SK-MEL-5 (cell line): ENCODE measurements around the gene KIAA2012. TPM values are rescaled to one million over a fixed set of nuclear protein-coding genes. Genes with fewer than 3 reads are reported as not detected.
"Not testable (repeated sequence)": the region's sequence is repeated elsewhere in the genome, so short reads cannot be mapped to it uniquely, and the experiment has no call there.

Experiments
- DNase-seq: peaks from one replicate; pipeline ENCODE4 v3.0.0-alpha.2; 2016; ENCODE audit warnings: low read depth, low spot score
- in situ Hi-C: cut with HindIII; loops from 2 replicates; pipeline ENCODE4 v1.10.0; 2016; ENCODE audit warnings: low sequenced_read_pairs, high pct_unique_total_duplicates, low pct_unique_long_range_greater_than_20kb
- total RNA-seq: library from RNA; depleted of rRNA; stranded (reverse); fragments of >200 nt; shearing (Covaris generic); gene quantifications from 2 replicates; pipeline ENCODE4 v1.2.3, GENCODE V29; 2014

Gene KIAA2012
- total RNA-seq, 1 experiment from 2014 or later = not detected

GRCh38 chr2:202193881-202194353 is 120.9 kb downstream of the KIAA2012 start:
- no peak for DNase-seq
- in situ Hi-C loops = no loop called here

GRCh38 chr2:202194418-202194817 is 121.4 kb downstream of the KIAA2012 start:
- DNase-seq = no peak
- in situ Hi-C loops = no loop called here

- in situ Hi-C loops = no loop called here
- DNase-seq = no peak
These were observed 123.7 kb downstream of the KIAA2012 start for GRCh38 chr2:202196727-202197126.

- in situ Hi-C loops = no loop called here
- DNase-seq = no peak
These were observed 128.4 kb downstream of the KIAA2012 start for GRCh38 chr2:202201220-202202160.

- in situ Hi-C loops = no loop called here
These were observed 130.3 kb downstream of the KIAA2012 start for GRCh38 chr2:202203348-202203747.

GRCh38 chr2:202204855-202205254 is 131.8 kb downstream of the KIAA2012 start:
- DNase-seq = no peak
- in situ Hi-C loops = no loop called here

More at GRCh38 chr2:202203348-202203747, 130.3 kb downstream of the KIAA2012 start:
- no peak for DNase-seq

GRCh38 chr2:202208526-202208925 is 135.5 kb downstream of the KIAA2012 start:
- DNase-seq = no peak
- in situ Hi-C loops = no loop called here

- in situ Hi-C loops = no loop called here
- DNase-seq = no peak
These were observed 142.1 kb downstream of the KIAA2012 start for GRCh38 chr2:202215179-202215578.

GRCh38 chr2:202221873-202222272 is 148.8 kb downstream of the KIAA2012 start:
- DNase-seq = no peak
- in situ Hi-C loops = no loop called here

- in situ Hi-C loops = no loop called here
- DNase-seq = peak; percentile 42
These were observed 164.8 kb downstream of the KIAA2012 start for GRCh38 chr2:202237787-202238233.

- peak; percentile 90 for DNase-seq
- in situ Hi-C loops = no loop called here
These were observed 165.5 kb downstream of the KIAA2012 start, which contains the start of gene SUMO1 for GRCh38 chr2:202238234-202239197. TSS of gene SUMO1 (minus strand) at chr2:202238597. CDS start at chr2:202238451, 146 bp downstream.

- in situ Hi-C loops = not testable (repeated sequence)
These were observed 174.7 kb downstream of the KIAA2012 start for GRCh38 chr2:202247710-202248109.

GRCh38 chr2:202249521-202250253 is 176.6 kb downstream of the KIAA2012 start:
- no peak for DNase-seq
- in situ Hi-C loops = no loop called here

More at GRCh38 chr2:202247710-202248109, 174.7 kb downstream of the KIAA2012 start:
- DNase-seq = not testable (repeated sequence)

- in situ Hi-C loops = no loop called here
- DNase-seq = no peak
These were observed 178.4 kb downstream of the KIAA2012 start for GRCh38 chr2:202251494-202251893.
